Endothelial cell (in vitro differentiated cells): Measurements from ENCODE around the gene DLEC1. TPM values are rescaled to one million over a fixed set of nuclear protein-coding genes. Genes with fewer than 3 reads are reported as not detected.

ENCODE experiments used
- DNase-seq: peaks from one replicate; pipeline ENCODE4 v3.0.0; 2021; ENCODE audit warnings: low spot score
- H3K27ac Mint-ChIP-seq: one replicate; pipeline ENCODE4 v1.8.0; 2021; ENCODE audit warnings: mixed read lengths, inconsistent platforms; ENCODE audit not compliant: unreplicated experiment
- H3K27me3 Mint-ChIP-seq: one replicate; pipeline ENCODE4 v1.8.0; 2021; ENCODE audit warnings: mild to moderate bottlenecking, moderate library complexity, mixed read lengths, inconsistent platforms; ENCODE audit not compliant: unreplicated experiment
- H3K36me3 Mint-ChIP-seq: one replicate; pipeline ENCODE4 v1.8.0; 2021; ENCODE audit warnings: mild to moderate bottlenecking, low read depth, mixed read lengths, inconsistent platforms; ENCODE audit not compliant: unreplicated experiment
- H3K4me1 Mint-ChIP-seq: one replicate; pipeline ENCODE4 v1.8.0; 2021; ENCODE audit warnings: mild to moderate bottlenecking, mixed read lengths, inconsistent platforms; ENCODE audit not compliant: unreplicated experiment
- H3K4me3 Mint-ChIP-seq: one replicate; pipeline ENCODE4 v1.8.0; 2021; ENCODE audit warnings: mild to moderate bottlenecking, mixed read lengths, inconsistent platforms; ENCODE audit not compliant: unreplicated experiment
- H3K9me3 Mint-ChIP-seq: one replicate; pipeline ENCODE4 v1.8.0; 2021; ENCODE audit warnings: mixed read lengths, inconsistent platforms; ENCODE audit not compliant: unreplicated experiment
- CTCF ChIP-seq: fragments of 200-600 bp; sonication (generic); IDR thresholded peaks from one replicate; pipeline ENCODE4 v1.5.0; 2021; ENCODE audit warnings: antibody characterized with exemption; ENCODE audit not compliant: unreplicated experiment
- total RNA-seq: library from RNA; stranded (reverse); fragmentation: NEBNext Ultra II Directional; extraction: Animal tissue kit (Norgen Biotek cat#: 25700); gene quantifications from one replicate; pipeline ENCODE4 v1.2.1, GENCODE V29; 2021; ENCODE audit not compliant: unreplicated experiment

DLEC1 gene
- total RNA-seq, 1 donor from 2014 or later = 0.62 TPM

- no peak for TF ChIP-seq CTCF
- peaks cover 28% of the 10 kb centered on the region for H3K36me3 Mint-ChIP-seq
- H3K4me1 Mint-ChIP-seq = no peaks in the 10 kb centered on the region
- DNase-seq = no peak
- H3K27ac Mint-ChIP-seq = no peak overlapping the region
- peaks cover 4% of the 10 kb centered on the region for H3K27me3 Mint-ChIP-seq
- no peaks in the 10 kb centered on the region for H3K9me3 Mint-ChIP-seq
- H3K4me3 Mint-ChIP-seq = no peak overlapping the region
Measured at GRCh38 chr3:38121451-38121831, 82.4 kb downstream of the DLEC1 start.

GRCh38 chr3:38121832-38122461 lies 82.9 kb downstream of the DLEC1 start:
- Mint-ChIP-seq H3K9me3 (no peaks in the 10 kb centered on the region), H3K4me1 (no peaks in the 10 kb centered on the region), H3K27ac (no peak overlapping the region), H3K36me3 (peaks cover 32% of the 10 kb centered on the region), H3K27me3 (peaks cover 4% of the 10 kb centered on the region), H3K4me3 (no peak overlapping the region)
- no peak for DNase-seq
- TF ChIP-seq CTCF = no peak

GRCh38 chr3:38122712-38123290 lies 83.8 kb downstream of the DLEC1 start:
- Mint-ChIP-seq H3K4me1 (no peaks in the 10 kb centered on the region), H3K36me3 (peaks cover 36% of the 10 kb centered on the region), H3K9me3 (no peaks in the 10 kb centered on the region), H3K27me3 (peaks cover 4% of the 10 kb centered on the region), H3K4me3 (no peak overlapping the region), H3K27ac (no peak overlapping the region)
- no peak for DNase-seq
- no peak for TF ChIP-seq CTCF

GRCh38 chr3:38124324-38125122 lies 85.5 kb downstream of the DLEC1 start:
- Mint-ChIP-seq H3K27ac (no peak overlapping the region), H3K4me3 (no peak overlapping the region), H3K36me3 (peaks cover 40% of the 10 kb centered on the region), H3K9me3 (no peaks in the 10 kb centered on the region), H3K27me3 (peaks cover 4% of the 10 kb centered on the region), H3K4me1 (no peaks in the 10 kb centered on the region)
- TF ChIP-seq CTCF = no peak
- no peak for DNase-seq
